GM18526 (cell line): ENCODE measurements around the gene ATOH7.

ENCODE experiments used
- POLR2A ChIP-seq: IDR thresholded peaks from 3 replicates; pipeline ENCODE4 v1.6.1; 2011; ENCODE audit not compliant: insufficient read length; ENCODE audit errors: extremely low read depth

ATOH7 gene

GRCh38 chr10:68231817-68232251 is at the start of gene ATOH7:
Gene ATOH7, minus strand, starts transcription at chr10:68232113. Its CDS starts 436 bp downstream, at chr10:68231677.
- no peak for TF ChIP-seq POLR2A

GRCh38 chr10:68280758-68281157 is 48.8 kb upstream of the ATOH7 start:
- no peak for TF ChIP-seq POLR2A

DNA sequence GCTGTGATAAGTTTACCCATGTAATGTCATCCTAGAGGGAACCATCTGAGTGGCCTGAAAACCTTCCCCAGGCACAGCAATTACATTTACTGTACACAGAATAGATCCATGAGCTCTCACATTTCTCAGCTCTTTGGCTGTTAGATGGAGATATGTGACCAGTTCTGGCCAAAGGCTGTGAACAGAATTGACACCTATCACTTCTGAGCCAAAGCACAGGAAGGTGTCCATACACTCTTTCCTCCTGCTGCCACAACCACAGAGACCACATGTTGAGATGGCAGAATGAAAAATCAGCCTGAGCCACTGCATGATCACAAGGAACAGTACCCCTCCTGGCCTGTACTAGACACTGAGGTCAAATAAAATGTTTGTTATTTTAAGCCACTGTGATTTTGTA is 44.3 kb upstream of the ATOH7 start:
- no peak for TF ChIP-seq POLR2A

- TF ChIP-seq POLR2A: no peak
Observed at GRCh38 chr10:68275600-68276126, 43.8 kb upstream of the ATOH7 start.

GRCh38 chr10:68272833-68273232 is 40.9 kb upstream of the ATOH7 start:
- no peak for TF ChIP-seq POLR2A

DNA sequence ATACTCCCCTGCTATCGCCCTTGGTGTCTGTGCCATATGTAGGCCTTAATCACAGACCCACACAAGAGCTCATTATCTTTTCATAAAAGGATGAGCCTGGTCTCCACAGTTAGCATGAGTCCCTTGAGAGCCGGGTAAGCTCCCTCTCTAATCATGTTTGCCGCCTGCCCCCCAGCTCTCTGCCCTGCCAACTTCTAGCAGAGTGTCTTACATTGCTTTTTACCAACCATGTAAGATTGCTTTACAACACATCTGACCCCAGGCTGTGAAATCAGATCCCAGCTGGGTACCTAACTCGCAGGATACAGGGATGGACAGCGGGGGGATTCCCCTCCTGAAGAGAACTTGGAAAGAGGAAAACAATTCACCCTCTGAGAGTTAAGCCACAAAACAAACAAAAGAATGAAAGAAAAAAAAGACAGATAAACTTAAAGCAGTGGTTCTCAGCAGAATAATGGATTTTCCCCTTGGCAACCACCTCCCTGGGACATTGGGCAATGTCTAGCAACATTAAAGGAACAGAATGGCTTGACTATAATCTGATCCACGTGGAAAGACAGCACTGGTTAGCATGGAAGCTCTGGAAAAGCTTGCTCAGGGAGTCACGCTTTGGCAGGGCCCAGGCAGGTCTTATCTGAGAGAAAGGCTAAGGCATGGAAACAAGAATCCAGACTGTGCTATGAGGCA is 39.4 kb upstream of the ATOH7 start:
- no peak for TF ChIP-seq POLR2A

DNA sequence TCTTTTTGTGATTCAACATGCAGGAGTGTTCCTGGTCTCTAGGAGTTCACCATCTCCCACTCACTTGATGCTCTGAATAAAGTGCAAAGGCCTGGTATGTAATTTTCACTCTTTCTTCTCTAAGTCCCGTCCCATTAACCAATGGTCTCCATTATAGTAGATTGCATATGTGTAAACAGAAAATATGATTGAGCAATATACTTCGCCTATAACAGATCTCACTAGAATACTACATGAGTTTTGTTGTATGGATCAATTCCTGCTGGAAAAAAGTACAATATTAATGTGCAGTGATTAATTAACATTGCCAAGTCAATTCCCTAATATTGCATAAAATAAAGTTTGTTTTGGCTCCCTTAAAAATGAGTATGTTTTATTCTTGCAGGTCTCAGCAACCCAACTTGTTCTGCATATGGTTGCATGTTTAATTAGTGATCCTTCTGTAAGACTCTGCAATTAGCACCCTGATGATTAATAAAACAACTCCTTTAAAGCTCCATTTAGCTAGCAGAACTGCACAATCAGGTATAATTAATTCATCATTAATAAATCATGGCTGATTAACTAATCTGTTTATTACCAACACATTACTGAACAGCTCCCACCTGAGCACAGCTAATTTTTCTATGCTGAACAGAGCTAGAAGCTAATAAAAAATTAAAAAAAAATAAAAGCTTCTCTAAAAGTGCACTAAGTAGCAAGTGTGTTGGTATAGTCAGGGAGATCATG is 37.8 kb upstream of the ATOH7 start:
- no peak for TF ChIP-seq POLR2A

DNA sequence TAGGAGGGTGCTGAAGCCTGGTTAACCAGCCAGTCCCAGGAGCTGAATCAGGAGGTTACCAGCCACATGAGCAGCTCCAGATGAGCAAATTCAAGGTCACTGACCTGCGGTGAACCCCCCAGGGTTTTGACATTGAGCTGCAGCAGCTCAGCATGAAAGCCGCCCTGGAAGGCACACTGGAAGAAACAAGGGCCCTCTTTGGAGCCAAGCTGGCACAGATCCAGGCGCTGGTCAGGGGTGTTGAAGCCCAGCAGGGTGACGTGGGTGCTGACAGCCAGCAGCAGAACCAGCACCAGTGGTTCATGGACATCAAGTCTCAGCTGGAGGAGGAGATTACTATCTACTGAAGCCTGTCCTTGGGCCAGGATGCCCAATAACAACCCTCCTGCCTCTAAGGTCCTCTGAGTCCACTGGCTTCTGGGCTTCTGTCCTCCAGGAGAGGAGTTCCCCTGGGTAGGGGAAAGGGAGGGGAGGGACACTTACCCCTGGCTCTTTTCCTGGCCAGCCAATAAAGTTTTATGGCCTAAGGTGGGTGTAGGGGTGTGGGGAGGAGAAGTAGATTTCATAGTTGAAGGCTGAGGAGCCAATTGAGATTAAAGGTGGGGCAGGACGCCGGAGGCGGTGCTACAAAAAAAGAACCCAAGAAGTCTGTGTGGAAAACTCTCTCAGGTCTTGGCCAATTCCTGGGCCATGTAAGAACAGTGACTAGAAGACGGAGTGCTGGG is 29.4 kb upstream of the ATOH7 start:
- no peak for TF ChIP-seq POLR2A

GRCh38 chr10:68253346-68253745 is 21.4 kb upstream of the ATOH7 start:
- no peak for TF ChIP-seq POLR2A

- TF ChIP-seq POLR2A: no peak
Observed at GRCh38 chr10:68251625-68252495, 19.9 kb upstream of the ATOH7 start.

- no peak for TF ChIP-seq POLR2A
Observed at GRCh38 chr10:68251151-68251550, 19.2 kb upstream of the ATOH7 start.

GRCh38 chr10:68249297-68249696 is 17.4 kb upstream of the ATOH7 start:
- no peak for TF ChIP-seq POLR2A

DNA sequence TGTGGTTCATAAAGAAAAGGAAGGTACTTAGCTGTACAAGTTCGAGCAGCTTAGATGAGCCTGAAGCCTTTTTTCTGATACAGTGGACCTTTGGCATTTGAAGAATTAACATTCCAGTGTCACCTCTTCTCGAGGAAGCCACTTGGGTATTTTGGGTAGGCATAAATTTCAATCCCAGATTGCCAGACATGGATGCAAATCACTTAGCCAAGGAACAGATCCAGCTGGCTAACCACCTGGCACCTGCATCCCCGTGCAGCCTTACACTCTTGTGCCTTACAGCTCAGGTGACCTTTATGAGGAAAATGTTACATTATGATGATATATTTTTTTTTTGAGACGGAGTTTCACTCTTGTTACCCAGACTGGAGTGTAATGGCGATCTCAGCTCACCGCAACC is 16.0 kb upstream of the ATOH7 start:
- TF ChIP-seq POLR2A: no peak

GRCh38 chr10:68242051-68242450 is 10.1 kb upstream of the ATOH7 start:
- TF ChIP-seq POLR2A: no peak
